GM18870 (cell line): Measurements from ENCODE around the gene KRT15.

Source experiments
- ATAC-seq: cut with Tn5 transposase; IDR thresholded peaks from one replicate; pipeline ENCODE4 v1.9.1; 2021; ENCODE audit warnings: moderate library complexity; ENCODE audit not compliant: unreplicated experiment

Gene KRT15

GRCh38 chr17:41518789-41519449 is at the start of gene KRT15:
Gene KRT15 (minus strand): TSS chr17:41518890. CDS start chr17:41518827, 63 bp downstream.
- no peak for ATAC-seq

GRCh38 chr17:41567317-41567716 is 48.6 kb upstream of the KRT15 start:
- ATAC-seq: no peak

GRCh38 chr17:41565338-41565737 is 46.6 kb upstream of the KRT15 start:
- ATAC-seq: no peak

GRCh38 chr17:41563607-41564170 is 45.0 kb upstream of the KRT15 start:
- ATAC-seq: no peak

GRCh38 chr17:41561554-41561953 is 42.9 kb upstream of the KRT15 start:
- no peak for ATAC-seq

- ATAC-seq: no peak
Measured at GRCh38 chr17:41559548-41559947, 40.9 kb upstream of the KRT15 start.

GRCh38 chr17:41556931-41557330 is 38.2 kb upstream of the KRT15 start:
- no peak for ATAC-seq

GRCh38 chr17:41556306-41556705 is 37.6 kb upstream of the KRT15 start:
- no peak for ATAC-seq

GRCh38 chr17:41555105-41555887 is 36.6 kb upstream of the KRT15 start:
- ATAC-seq: no peak

GRCh38 chr17:41553987-41554680 is 35.4 kb upstream of the KRT15 start:
- no peak for ATAC-seq

GRCh38 chr17:41553176-41553575 is 34.5 kb upstream of the KRT15 start:
- no peak for ATAC-seq

GRCh38 chr17:41552455-41552854 is 33.8 kb upstream of the KRT15 start:
- ATAC-seq: no peak

- ATAC-seq: no peak
Measured at GRCh38 chr17:41551365-41551764, 32.7 kb upstream of the KRT15 start.

GRCh38 chr17:41549596-41550039 is 30.9 kb upstream of the KRT15 start:
- no peak for ATAC-seq

GRCh38 chr17:41548844-41549595 is 30.3 kb upstream of the KRT15 start:
- no peak for ATAC-seq

GRCh38 chr17:41547921-41548843 is 29.5 kb upstream of the KRT15 start:
- no peak for ATAC-seq

- no peak for ATAC-seq
Measured at GRCh38 chr17:41547378-41547841, 28.7 kb upstream of the KRT15 start.

GRCh38 chr17:41546819-41547218 is 28.1 kb upstream of the KRT15 start:
- no peak for ATAC-seq

- ATAC-seq: no peak
Measured at GRCh38 chr17:41545829-41546410, 27.2 kb upstream of the KRT15 start.
